Endothelial cell of umbilical vein (primary cell): Measurements from ENCODE around the gene TBC1D3C. TPM values are rescaled to one million over a fixed set of nuclear protein-coding genes. Genes with fewer than 3 reads are reported as not detected.
"Not testable (repeated sequence)": the region's sequence is repeated elsewhere in the genome, so short reads cannot be mapped to it uniquely, and the experiment has no call there.

ENCODE experiments used
- BruUV-seq: library from RNA; stranded (reverse); fragments of 400-500 nt; replicated peaks from 2 replicates; lab custom pipeline; 2021; lab: Mats Ljungman, UMichigan
- CTCF ChIA-PET: fragments of 300-600, 350-600 bp; sonication (Branson Sonifier 250); formaldehyde crosslinking; loops from one replicate; lab custom pipeline; 2021; ENCODE audit warnings: antibody characterized with exemption, inconsistent platforms; lab: Charles Lee
- POLR2A ChIA-PET: fragments of 300-600, 350-600 bp; sonication (Branson Sonifier 250); formaldehyde crosslinking; loops from one replicate; lab custom pipeline; 2021; ENCODE audit warnings: antibody characterized with exemption, inconsistent platforms; lab: Charles Lee
- DNase-seq: peaks from one replicate; pipeline ENCODE4 v3.0.0-alpha.2; 2011; ENCODE audit warnings: low read depth, low spot score
- FAIRE-seq: peaks from 2 replicates; lab custom pipeline; 2011; peaks lifted over from hg19 to GRCh38; lab: Jason Lieb, UNC
- H2AFZ ChIP-seq: 2 replicates; pipeline ENCODE4 v1.6.0; 2012; ENCODE audit warnings: low read depth, low read length, control low read depth, inconsistent platforms
- H3K27ac ChIP-seq: 2 replicates; pipeline ENCODE4 v1.5.1; 2011; ENCODE audit warnings: low read depth, mild to moderate bottlenecking, control low read depth, low read length, moderate library complexity; ENCODE audit not compliant: insufficient read depth
- H3K27me3 ChIP-seq, 2 experiments: 2 replicates each; pipeline versions ENCODE4 v1.6.0 to v1.6.1; 2011; ENCODE audit warnings: low read length in 2 of 2, mixed read lengths in 1 of 2; ENCODE audit not compliant: control insufficient read depth in 2 of 2, insufficient read depth in 2 of 2
- H3K36me3 ChIP-seq, 2 experiments: 2 replicates in 1 of 2; 3 replicates in 1 of 2; pipeline ENCODE4 v1.5.1; 2011; ENCODE audit warnings: low read length in 2 of 2, mild to moderate bottlenecking in 1 of 2, moderate library complexity in 1 of 2; ENCODE audit not compliant: control insufficient read depth in 2 of 2, insufficient read depth in 2 of 2; ENCODE audit errors: extremely low read depth in 1 of 2
- H3K4me1 ChIP-seq: 3 replicates; pipeline ENCODE4 v1.5.1; 2011; ENCODE audit warnings: mild to moderate bottlenecking, low read length; ENCODE audit not compliant: control insufficient read depth, insufficient read depth; ENCODE audit errors: extremely low read depth
- H3K4me2 ChIP-seq: 2 replicates; pipeline ENCODE4 v1.6.1; 2011; ENCODE audit warnings: low read length, control low read depth, mixed read lengths; ENCODE audit not compliant: insufficient read depth
- H3K4me3 ChIP-seq, 3 experiments: fragments of 200-600 bp in 1 of 3; sonication (generic), shearing (Covaris generic) in 1 of 3; replicated peaks in 1 of 3; 2 replicates each; pipeline ENCODE4 v1.5.1; 2011 to 2016; ENCODE audit warnings: control low read depth in 3 of 3, low read length in 3 of 3, mild to moderate bottlenecking in 2 of 3, inconsistent platforms in 1 of 3, low read depth in 1 of 3, moderate library complexity in 1 of 3; ENCODE audit not compliant: insufficient read depth in 1 of 3
- H3K79me2 ChIP-seq: 2 replicates; pipeline ENCODE4 v1.6.0; 2012; ENCODE audit warnings: low read length, inconsistent platforms; ENCODE audit not compliant: control insufficient read depth, insufficient read depth
- H3K9ac ChIP-seq: replicated peaks from 2 replicates; pipeline ENCODE3; 2011; ENCODE audit warnings: low read length, control low read depth; ENCODE audit not compliant: insufficient read depth; ENCODE audit errors: extremely low read depth
- H3K9me1 ChIP-seq: replicated peaks from 3 replicates; pipeline ENCODE4 v1.6.0; 2011; ENCODE audit warnings: mild to moderate bottlenecking, low read length; ENCODE audit not compliant: control insufficient read depth, insufficient read depth; ENCODE audit errors: extremely low read depth
- H3K9me3 ChIP-seq: replicated peaks from 2 replicates; pipeline ENCODE4 v1.5.1; 2012; ENCODE audit warnings: low read length, inconsistent platforms; ENCODE audit not compliant: control insufficient read depth, insufficient read depth
- H4K20me1 ChIP-seq: replicated peaks from 2 replicates; pipeline ENCODE3; 2011; ENCODE audit warnings: mild to moderate bottlenecking, low read length; ENCODE audit not compliant: control insufficient read depth, insufficient read depth; ENCODE audit errors: extremely low read depth
- dilution Hi-C: fragments of 300-500 bp; cut with MboI; formaldehyde crosslinking; loops from one replicate; pipeline ENCODE4 v1.15.0; 2019; ENCODE audit warnings: low sequenced_read_pairs; ENCODE audit not compliant: extremely low pct_ligation_motif_present
- intact Hi-C: fragments of 100-400 bp; cut with micrococcal nuclease; formaldehyde crosslinking; loops from one replicate; pipeline ENCODE4 v1.10.0; 2022
- polyA plus RNA-seq, 4 experiments: library from polyadenylated mRNA; depleted of rRNA in 3 of 4; stranded (reverse) in 3 of 4; unstranded in 1 of 4; fragments of >200 nt; gene quantifications; 2 replicates each; pipeline versions ENCODE4 v1.2.1 to v1.2.3, GENCODE V29; 2011 to 2012; ENCODE audit warnings: missing spikeins in 1 of 4
- small RNA-seq: library from RNA; depleted of rRNA; stranded (forward); fragments of <200 nt; gene quantifications from one replicate; pipeline ENCODE3, GENCODE V24; 2012; ENCODE audit warnings: low replicate concordance, low read depth; ENCODE audit not compliant: insufficient read depth, insufficient read length
- total RNA-seq: library from RNA; stranded (reverse); gene quantifications from 2 replicates; pipeline ENCODE4 v1.2.3, GENCODE V29; 2021

The TBC1D3C gene
- total and polyA plus RNA-seq, 2 donors (not counting 3 experiments of a cell fraction or from before 2014, with no cell fraction given) = not detected

DNA sequence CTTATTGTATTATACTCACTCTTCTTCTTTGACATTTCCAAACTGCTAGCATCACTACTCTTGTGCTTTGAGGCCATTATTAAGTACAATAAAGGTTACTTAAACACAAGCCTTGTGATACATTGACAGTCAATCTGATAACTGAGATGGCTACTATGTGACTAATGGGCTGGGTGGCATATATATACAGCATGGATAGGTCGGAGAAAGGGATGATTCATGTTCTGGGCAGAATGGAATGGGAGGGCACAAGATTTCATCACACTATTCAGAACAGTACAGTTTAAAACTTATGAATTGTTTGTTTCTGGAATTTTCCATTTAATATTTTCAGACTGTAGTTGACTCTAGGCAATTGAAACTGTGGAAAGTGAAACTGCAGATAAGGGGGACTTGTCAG is 18.9 kb upstream of the TBC1D3C start:
- FAIRE-seq, H2AFZ ChIP-seq, POLR2A ChIA-PET, CTCF ChIA-PET, intact Hi-C loops, BruUV-seq, H3K9me1 ChIP-seq, H3K4me1 ChIP-seq, H3K4me3 ChIP-seq, H3K9me3 ChIP-seq, H3K4me2 ChIP-seq, H3K27ac ChIP-seq, H4K20me1 ChIP-seq, H3K79me2 ChIP-seq, H3K9ac ChIP-seq, H3K27me3 ChIP-seq, dilution Hi-C loops, H3K36me3 ChIP-seq, DNase-seq: not testable (repeated sequence)

Small RNAs within 50 kb of the gene (small RNA-seq; reads per million reads assigned to genes)
- gene RF00019 = not detected

Other genes starting within 250 kb of the TBC1D3C start
- gene TBC1D3K, start 144.2 kb downstream of the TBC1D3C start, total RNA-seq = not detected in 2 replicates
- gene TBC1D3K, start 144.2 kb downstream of the TBC1D3C start, polyA plus RNA-seq = not detected in 2 replicates
- 4.6 and 8.5 TPM in 2 replicates for gene TBC1D3L, start 79.6 kb downstream of the TBC1D3C start, total RNA-seq
- gene TBC1D3L, start 79.6 kb downstream of the TBC1D3C start, polyA plus RNA-seq = 14.4 and 16.6 TPM in 2 replicates
- 2.7 and 2.9 TPM in 2 replicates for gene TBC1D3D, start 64.7 kb downstream of the TBC1D3C start, total RNA-seq
- not detected in 2 replicates for gene TBC1D3D, start 64.7 kb downstream of the TBC1D3C start, polyA plus RNA-seq
- not detected in 2 replicates for gene TBC1D3E, start 59.3 kb upstream of the TBC1D3C start, total RNA-seq
- gene TBC1D3E, start 59.3 kb upstream of the TBC1D3C start, polyA plus RNA-seq = not detected in 2 replicates
- 1.9 and 2.6 TPM in 2 replicates for gene TBC1D3, start 123.9 kb upstream of the TBC1D3C start, total RNA-seq
- gene TBC1D3, start 123.9 kb upstream of the TBC1D3C start, polyA plus RNA-seq = not detected in 2 replicates
- 41.0 and 45.5 TPM in 2 replicates for gene MRPL45, start 228.5 kb upstream of the TBC1D3C start, total RNA-seq
- gene MRPL45, start 228.5 kb upstream of the TBC1D3C start, polyA plus RNA-seq = 34.2 and 41.2 TPM in 2 replicates